H1 (cell line): ENCODE data around the gene SLC30A7.
A peak's percentile ranks its signal among the peaks of the same experiment; 100 is the strongest.

ENCODE experiments used
- ATF2 ChIP-seq: IDR thresholded peaks from 2 replicates; pipeline ENCODE4 v1.6.1; 2012; ENCODE audit warnings: low read length, inconsistent platforms
- CHD2 ChIP-seq: IDR thresholded peaks from 2 replicates; pipeline ENCODE4 v1.6.1; 2012; ENCODE audit warnings: low read length, improper control_type of control experiment
- CTCF ChIP-seq, 3 experiments: IDR thresholded peaks; 1 replicate in 2 of 3; 2 replicates in 1 of 3; pipeline versions ENCODE4 v1.5.1 to v1.6.1; 2011; ENCODE audit warnings: low read length in 3 of 3, mild to moderate bottlenecking in 3 of 3, inconsistent platforms in 2 of 3, low read depth in 1 of 3, moderate library complexity in 1 of 3; ENCODE audit not compliant: insufficient read depth in 1 of 3; ENCODE audit errors: control extremely low read depth in 1 of 3
- EZH2 ChIP-seq: fragments of 200-600 bp; sonication (generic); IDR thresholded peaks from 2 replicates; pipeline ENCODE4 v1.7.1; 2012; ENCODE audit warnings: low read depth, mild to moderate bottlenecking, moderate library complexity, low read length, inconsistent platforms; ENCODE audit not compliant: severe bottlenecking
- GTF2F1 ChIP-seq: IDR thresholded peaks from 2 replicates; pipeline ENCODE4 v1.6.1; 2012; ENCODE audit warnings: low read depth, low read length, improper control_type of control experiment, borderline replicate concordance
- POLR2A ChIP-seq, 2 experiments: IDR thresholded peaks; 1 replicate in 1 of 2; 2 replicates in 1 of 2; pipeline ENCODE4 v1.6.1; 2011; ENCODE audit warnings: low read depth in 2 of 2, low read length in 2 of 2, mild to moderate bottlenecking in 2 of 2; ENCODE audit errors: control extremely low read depth in 1 of 2
- SP1 ChIP-seq: IDR thresholded peaks from 2 replicates; pipeline ENCODE4 v1.6.1; 2011; ENCODE audit warnings: low read depth, low read length

- TF ChIP-seq POLR2A (IDR thresholded peaks at IDR 0.05; ENCODE audit: control extremely low read depth in 1 of 2, low read depth in 2 of 2, low read length in 2 of 2) (no peak), CTCF (IDR thresholded peaks at IDR 0.05; ENCODE audit: control extremely low read depth in 1 of 3, insufficient read depth in 1 of 3, low read depth in 1 of 3, low read length in 3 of 3) (peak in 2 of 3 experiments; percentile 30 to 38; a peak in 2 of 4 replicates), CHD2 (no peak), EZH2 (no peak), ATF2 (no peak), SP1 (no peak), GTF2F1 (no peak)
Observed at GRCh38 chr1:100868364-100868995, 27.4 kb upstream of the SLC30A7 start.
